ENCODE measurements around the gene LTBP4.

LTBP4 gene

GRCh38 chr19:40598918-40599307 lies 2.3 kb upstream of the LTBP4 start:
- DNase-seq: no peak

DNA sequence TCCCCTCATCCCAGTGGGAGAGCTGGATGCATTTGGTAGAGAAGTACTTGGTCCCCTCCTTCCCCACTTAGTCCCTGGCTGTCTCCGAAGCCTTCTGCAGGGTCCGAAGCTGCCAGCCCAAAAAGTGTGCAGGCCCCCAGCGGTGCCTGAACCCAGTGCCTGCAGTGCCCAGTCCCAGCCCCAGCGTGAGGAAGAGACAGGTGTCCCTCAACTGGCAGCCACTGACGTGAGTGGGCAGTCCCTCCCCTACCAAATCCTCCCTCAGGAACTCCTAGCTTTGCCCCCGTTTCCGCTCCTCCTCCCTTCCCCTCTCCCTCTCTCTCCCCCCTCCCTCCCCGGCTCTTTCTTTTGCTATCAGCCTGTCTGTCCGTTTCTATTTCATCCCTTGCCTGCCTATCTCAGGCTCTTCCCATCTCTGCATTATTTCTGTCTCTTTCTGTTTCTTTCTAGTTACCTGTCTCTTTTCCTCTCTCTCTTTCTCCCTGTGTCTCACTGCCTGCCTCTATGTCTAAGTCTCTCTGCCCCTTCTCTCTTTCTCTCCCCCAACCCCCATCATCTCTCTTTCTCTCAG lies 1.8 kb upstream of the LTBP4 start:
- no peak for DNase-seq

DNA sequence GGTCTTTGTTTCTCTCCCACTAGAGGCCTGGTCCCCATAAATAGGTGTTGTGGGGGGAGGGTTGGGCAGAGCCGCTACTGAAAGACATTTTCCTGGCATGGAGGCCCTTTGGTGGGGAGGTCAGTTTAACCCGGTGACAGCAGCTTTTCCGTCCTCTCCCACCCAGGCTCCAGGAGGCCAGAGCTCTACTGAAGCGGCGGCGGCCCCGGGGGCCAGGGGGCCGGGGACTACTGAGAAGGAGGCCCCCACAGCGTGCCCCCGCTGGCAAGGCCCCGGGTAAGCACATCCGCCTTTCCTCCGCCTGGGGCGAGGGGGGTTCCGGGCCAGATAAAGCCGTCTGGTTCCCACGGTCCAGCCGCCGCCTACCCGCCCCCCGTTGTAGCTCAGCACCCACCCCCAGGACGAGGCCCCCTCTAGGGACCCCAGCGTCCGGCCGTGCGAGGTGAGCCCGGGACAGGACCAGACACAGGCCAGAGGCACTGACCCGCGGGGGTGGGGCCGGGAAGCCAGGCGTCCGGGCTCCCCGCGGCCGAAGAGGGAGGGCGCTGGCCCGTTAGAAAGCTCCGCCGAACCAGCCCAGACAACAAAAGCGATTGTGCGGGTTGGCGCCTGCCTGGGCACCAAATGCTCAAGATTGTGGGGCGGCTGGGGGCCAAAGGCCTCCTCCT lies 1.1 kb upstream of the LTBP4 start:
- DNase-seq: no peak

DNA sequence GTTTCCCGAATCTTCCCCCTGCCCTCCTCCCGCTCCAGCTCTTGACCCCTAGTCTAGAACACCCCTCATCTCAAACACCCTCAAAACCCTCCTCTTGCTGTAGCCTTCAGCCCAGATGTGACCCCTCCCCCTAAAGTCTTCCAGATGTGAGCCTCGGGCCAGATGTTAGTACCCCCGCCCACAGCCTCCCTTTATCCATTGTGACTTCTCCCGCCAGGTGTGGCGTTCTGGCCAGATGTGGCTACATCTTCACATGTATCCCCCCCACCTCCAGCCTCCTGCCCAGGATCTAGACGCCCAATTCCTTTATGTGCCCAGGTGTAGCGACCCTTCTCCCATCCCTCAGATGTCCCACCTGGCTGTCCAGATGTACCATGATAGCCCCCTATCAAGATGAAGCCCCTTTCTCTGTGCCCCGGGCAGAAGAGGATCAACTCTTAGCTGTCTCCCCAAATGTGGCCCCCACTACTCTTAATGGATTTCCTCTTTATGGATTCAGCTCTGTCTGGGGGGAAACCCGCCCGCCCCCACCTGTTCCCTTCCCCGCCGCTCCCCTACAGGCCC lies 517 bp upstream of the LTBP4 start:
- no peak for DNase-seq

DNA sequence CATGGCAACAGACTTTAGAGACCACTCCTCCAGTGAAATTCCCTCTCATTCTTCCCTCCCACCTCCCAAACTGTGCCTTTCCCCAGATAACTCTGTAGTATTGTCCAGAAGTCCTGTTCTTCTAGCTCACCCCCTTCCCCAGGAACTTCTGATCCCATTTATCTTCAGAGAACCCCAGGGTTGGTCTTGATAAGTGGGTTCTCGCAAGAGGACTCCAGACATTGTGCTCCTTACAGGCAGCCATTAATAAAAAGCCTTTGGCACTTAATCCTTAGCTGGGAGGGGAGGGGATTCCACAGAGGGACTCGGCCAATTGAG lies 1.9 kb downstream of the LTBP4 start:
- DNase-seq: no peak

- peak; percentile 89 for DNase-seq
These were observed 2.4 kb downstream of the LTBP4 start for GRCh38 chr19:40603389-40604170.

GRCh38 chr19:40604171-40604646 lies 3.0 kb downstream of the LTBP4 start:
- no peak for DNase-seq

- DNase-seq: no peak
These were observed 3.6 kb downstream of the LTBP4 start for GRCh38 chr19:40604647-40605215.

DNA sequence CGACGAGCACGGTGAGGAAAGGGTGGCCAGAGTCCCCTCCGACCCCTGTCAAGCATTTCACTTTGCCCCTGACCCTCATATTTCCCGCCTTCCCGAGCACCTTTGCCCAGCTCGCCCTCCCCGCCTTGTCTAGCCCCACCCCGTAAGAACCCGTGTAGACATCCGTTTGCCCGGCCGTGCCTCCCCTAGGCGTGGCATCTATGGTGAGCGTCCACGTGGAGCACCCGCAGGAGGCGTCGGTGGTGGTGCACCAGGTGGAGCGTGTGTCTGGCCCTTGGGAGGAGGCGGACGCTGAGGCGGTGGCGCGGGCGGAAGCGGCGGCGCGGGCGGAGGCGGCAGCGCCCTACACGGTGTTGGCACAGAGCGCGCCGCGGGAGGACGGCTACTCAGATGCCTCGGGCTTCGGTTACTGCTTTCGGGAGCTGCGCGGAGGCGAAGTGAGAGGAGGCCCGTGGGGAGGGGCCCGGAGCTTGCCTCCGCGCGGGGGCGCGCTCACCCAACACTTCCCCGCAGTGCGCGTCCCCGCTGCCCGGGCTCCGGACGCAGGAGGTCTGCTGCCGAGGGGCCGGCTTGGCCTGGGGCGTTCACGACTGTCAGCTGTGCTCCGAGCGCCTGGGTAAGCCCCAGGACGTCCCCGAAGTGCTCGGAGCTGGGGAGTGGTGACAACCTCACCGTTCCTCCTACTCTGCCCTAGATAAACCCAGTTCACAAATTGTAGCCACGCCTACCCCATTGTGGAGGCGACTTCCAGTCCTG lies 4.2 kb downstream of the LTBP4 start:
- peak; percentile 36 for DNase-seq

GRCh38 chr19:40607311-40608239 lies 6.4 kb downstream of the LTBP4 start:
- DNase-seq: no peak

- DNase-seq: no peak
These were observed 7.1 kb downstream of the LTBP4 start for GRCh38 chr19:40608240-40608621.

DNA sequence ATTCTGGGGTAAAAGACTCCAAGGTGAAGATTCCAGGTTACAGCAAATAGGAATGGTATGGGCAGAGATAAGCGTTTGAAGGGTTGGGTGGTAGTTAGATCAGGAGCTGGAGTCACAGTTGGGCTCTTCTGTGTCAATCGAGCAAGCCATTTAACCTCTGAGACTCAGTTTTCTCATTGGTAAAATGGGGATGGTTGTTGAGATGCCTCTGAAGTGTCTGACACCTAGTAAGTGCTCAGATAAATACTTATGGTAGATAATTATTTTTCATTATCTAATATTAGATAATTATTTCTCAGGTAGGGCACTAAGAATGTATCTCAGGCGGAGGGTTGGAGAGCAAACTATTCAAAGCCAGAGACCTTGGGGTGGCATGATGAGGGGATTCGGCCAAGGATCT lies 7.8 kb downstream of the LTBP4 start:
- no peak for DNase-seq

DNA sequence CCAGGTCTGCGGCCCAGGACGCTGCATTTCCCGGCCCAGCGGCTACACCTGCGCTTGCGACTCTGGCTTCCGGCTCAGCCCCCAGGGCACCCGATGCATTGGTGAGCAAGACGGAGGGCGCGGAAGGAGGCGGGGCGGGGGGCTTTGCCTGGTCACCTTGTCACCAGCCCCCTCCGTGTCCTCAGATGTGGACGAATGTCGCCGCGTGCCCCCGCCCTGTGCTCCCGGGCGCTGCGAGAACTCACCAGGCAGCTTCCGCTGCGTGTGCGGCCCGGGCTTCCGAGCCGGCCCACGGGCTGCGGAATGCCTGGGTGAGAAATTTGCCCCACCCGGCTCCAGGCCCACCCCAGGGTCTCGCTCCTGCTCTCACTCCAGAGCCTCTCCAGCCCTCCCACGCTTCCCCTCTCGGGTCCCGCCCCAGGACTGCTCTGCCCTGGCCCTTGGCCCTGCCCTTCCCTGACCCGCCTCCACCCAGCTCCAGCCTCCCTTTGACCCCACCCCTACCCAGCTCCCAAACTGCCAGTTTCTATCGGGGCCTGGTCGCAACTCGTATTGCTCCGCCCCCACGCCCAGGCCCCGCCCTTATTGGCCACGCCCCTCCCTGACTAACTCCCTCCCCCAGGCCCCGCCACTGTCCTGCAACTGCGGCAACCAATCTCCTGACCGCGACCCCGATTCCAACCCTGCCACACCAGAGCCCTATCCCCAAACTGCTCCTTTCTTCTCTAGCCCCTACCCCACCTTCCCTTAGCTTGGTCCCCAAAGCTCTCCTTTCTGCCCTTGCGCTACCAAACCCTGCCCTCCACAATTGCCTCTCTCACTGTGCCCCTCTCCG lies 8.6 kb downstream of the LTBP4 start:
- peak; percentile 56 for DNase-seq

DNA sequence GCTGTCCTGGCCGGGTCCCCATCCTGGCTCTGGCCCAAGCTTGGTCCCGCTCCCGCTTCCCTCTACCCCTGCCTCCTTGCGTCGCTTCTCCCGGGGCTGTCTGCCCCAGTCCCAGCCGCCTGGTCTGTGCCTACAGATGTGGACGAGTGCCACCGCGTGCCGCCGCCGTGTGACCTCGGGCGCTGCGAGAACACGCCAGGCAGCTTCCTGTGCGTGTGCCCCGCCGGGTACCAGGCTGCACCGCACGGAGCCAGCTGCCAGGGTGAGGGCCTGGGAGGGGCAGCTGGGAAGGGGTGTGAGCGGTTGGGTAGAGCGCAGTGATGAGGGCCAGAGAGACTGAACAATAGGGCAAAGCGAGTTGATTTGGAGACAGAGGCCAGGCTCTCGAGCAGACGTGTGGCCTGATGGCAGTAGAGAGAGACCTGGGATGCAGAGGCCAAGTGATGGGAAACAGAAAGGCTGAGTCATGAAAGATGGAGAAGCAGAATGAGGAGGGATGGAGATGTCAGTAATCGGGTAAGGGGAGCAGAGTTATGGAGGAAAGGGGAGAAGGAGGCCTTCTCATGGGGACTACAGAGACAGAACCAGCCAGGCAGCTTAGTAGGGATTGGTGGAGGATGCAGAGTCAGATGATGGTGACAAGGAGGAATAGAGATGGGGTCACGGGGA lies 9.4 kb downstream of the LTBP4 start:
- no peak for DNase-seq

- no peak for DNase-seq
These were observed 9.9 kb downstream of the LTBP4 start for GRCh38 chr19:40611096-40611495.

- DNase-seq: no peak
These were observed 10.9 kb downstream of the LTBP4 start for GRCh38 chr19:40611900-40612698.

- DNase-seq: no peak
These were observed 11.9 kb downstream of the LTBP4 start for GRCh38 chr19:40612831-40613689.

All from fibroblast of upper back skin (primary cell).